NT2/D1 (cell line): ENCODE data around the gene SRD5A3.

ENCODE experiments used
- YY1 ChIP-seq: IDR thresholded peaks from 2 replicates; pipeline ENCODE4 v1.6.1; 2011; ENCODE audit not compliant: insufficient read length, insufficient read depth
- ZNF274 ChIP-seq: IDR thresholded peaks from 2 replicates; pipeline ENCODE4 v1.6.1; 2011; ENCODE audit warnings: mild to moderate bottlenecking, low read depth, low read length

DNA sequence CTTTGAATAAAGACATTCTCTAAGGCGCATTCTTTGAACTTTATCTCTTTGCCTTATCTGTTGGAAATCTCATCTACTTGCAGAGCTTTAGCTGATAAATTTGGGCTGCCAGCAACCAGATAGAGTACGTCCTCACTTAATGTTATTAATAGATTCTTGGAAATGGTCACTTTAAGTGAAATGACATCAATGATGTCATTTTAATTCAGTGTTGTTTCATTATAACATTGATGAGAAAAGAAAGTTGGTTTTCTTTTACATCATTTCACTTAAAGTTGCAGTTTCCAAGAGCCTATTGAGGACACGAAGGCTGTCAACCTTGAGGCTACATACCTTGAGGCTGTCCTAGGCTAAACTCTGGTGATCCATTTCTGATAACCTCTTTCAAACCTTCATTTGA is 59.0 kb downstream of the SRD5A3 start:
- no peak for TF ChIP-seq ZNF274
- TF ChIP-seq YY1, result no peak
